Stimulated activated CD4-positive, alpha-beta T cell treated with anti-CD3 and anti-CD28 coated beads, TNF-alpha, amount 100 ng/mL, for 4 hours (primary cell): Measurements from ENCODE around the gene SPECC1L.

ENCODE experiments used
- DNase-seq, 3 experiments: peaks; one replicate each; pipeline ENCODE4 v3.0.0-alpha.2; 2020; ENCODE audit warnings: low read depth in 3 of 3

The SPECC1L gene

DNA sequence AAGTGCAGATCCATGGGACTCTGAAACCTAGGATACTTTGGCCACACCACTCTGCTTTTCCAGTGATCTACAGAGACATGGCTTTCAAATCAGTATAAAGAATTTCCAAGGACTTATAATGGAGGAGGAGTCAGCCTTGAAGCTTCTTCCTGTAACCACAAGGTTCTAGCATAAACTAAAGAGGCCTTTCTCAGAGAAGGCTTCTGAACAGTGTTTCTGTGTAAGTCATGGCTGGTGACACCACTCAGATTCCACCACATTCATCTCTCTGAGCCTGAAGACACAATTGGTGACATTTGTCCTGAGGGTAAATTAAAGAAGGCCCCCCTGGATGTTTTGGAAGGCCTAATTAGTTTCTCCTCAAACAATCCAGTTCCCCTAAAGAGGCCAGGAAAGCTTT lies 127.8 kb downstream of the SPECC1L start:
- DNase-seq = no peak

DNA sequence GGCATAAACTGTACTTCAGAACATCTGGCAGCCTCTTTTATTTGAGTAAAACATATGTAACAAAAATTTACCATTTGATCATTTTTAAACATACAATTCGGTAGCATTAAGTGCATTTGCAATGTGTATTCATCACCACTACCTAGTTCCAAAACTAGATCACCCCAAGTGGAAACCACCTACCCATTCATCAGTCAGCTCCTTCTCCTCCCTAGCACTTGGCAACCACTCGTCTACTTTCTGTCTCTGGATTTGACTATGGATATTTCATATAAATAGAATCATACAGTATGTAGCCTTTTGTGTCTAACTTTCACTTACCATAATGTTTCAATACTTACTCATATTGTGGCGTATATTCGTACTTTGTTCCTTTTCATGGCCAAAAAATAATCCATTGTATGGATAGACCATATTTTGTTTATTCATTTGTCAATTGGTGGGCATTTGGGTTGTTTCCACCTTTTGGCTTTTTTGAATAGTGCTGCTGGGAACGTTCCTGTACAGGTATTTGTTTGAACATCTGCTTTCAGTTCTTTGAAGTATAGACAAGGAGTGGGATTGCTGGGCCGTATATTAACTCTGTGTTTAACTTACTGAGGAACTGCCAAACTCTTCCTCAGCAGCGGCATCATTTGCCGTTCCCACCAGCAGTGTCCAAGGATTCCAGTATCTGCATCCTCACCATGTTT lies 129.5 kb downstream of the SPECC1L start:
- no peak for DNase-seq

DNA sequence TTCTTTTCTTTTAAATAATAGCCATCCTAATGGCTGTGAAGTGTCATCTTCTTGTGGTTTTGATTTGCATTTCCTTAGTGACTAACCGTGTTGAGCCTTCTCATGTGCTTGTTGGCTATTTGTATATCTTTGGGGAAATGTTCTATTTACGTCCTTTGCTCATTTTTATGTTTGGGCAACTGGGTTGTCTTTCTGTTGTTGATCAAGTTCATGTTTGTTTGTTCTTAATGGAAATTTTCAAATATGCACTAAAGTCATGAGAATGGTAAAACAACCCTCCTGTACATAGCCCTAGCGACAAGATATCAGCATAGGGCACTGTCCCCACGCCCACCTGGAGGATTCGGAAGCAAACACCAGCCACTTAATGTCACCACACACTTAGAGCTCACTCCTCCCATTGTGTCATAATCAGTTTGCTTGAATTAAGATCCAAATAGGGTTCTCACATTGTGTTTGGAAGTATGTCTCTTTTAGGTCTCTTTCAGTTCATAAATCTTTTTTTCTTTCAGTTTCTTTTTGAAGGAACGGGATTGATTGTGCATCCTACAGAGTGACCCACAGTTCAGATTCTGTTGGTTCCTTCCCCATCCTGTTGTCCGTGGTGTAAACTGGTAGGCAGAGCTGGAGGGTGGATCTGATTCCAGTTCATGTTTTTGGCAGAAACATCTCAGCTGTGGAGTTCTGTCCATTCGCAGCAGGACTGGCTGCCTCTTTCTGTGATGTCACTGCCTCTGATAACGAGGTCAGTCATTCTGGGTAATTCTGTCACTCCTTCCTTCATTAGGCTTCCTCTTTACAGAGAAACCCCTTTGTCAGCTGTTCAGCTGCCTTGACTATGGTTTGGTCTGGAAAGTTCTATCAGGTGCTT lies 130.3 kb downstream of the SPECC1L start:
- no peak for DNase-seq

DNA sequence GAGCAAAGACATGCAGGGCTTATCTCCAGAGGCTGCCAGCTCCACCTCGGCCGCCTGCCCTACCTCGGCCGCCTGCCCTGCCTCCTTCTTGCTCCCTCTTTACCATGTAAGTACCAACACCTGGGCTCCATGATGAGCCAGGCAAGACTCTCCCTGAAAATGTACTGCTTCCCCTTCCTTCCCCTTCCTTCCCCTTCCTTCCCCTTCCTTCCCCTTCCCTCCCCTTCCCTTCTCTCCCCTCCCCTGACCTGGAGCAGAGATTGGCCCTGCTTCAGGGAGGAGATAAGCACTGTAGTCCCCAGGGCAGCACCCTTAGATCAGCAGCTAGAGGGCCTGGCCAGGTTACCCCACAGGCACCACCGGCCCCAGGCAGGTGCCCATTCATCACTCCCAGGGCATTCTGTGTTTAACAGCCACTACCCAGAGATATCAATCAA lies 131.3 kb downstream of the SPECC1L start:
- DNase-seq = no peak

DNA sequence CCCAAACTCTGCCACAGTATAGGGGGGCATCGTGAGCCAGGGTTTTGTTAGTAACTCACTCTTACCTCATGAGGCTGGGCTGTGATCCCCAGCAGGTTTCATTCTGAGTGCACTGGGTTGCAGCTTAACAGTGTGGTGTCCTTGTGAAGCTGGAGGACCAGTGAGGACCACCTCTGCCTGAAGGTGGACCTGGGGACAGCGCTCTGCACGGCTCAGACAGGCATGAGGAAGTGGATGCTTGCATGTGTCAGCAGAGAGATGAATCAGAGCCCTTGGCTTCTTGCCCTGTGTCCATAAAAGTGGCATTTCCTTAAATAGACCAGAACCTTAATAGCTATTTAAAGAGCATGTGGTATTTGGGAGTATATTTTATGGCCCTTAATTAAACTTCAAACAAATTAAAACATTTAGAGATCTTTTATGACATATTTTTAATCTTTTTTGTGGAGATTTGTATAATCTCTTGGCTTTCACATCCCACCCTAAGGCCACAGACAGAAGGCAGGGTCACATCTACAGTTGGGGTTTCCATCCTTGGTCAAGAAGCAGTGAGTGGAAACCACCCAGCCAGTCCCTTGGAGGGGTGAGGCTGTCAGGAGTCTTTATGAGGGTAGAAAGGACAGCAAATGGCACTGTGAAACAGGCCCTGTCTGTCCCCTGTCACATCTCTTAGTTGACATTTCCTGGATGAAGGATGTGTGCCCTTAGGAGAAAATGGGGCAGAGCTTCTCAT lies 132.0 kb downstream of the SPECC1L start:
- no peak for DNase-seq

DNA sequence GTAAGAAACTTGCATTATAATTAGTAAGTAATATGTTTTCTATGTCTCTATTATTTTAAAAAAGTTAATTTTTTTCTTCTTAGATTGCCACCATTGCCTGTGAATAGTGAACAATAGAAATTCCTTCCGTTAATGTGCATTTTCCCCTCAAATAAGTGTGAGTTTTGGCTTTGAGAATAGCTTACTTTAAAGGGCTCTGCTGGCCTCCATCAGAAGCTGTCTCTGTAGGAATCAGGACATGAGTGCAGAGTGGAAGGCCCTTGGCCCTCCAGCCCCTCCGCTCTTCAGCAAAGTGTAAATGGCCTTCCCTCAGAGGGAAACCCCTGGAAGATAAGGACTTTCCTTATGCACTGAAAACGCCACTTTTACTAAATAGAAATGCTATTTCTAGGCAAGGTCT lies 132.7 kb downstream of the SPECC1L start:
- no peak for DNase-seq

DNA sequence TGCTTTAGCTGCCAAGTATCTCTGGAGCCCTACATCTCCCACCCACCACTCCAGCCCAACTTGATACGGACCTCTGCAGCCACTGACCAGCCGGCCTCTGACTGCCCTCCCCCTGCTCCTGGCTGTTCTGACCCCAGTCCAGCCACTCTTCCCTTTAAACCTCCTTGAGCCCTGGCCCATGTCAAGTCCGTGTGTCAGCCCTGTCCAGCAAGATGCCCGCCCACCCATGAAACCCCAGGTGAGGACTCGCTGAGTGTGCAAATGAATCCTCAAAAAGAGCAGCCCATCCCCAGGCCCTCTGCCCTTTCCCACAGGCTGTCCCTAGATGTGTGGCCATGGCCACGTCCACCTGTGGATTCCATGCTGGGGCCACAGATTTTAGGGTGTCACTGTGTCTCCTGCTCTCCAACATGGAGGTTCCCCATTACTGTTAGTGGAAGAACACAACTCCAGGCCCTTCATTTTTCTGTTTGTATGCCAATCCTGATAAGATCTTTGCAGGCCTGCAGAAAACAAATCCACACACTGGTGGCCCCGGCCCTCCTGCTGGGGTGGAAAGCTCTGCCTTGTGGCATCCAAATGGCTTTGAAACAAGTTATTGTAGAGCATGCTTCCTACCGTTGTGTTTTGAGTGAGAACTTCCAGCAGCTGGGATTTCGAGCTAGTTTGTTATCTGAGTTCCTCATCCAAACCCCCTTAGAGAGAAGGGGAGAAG lies 134.1 kb downstream of the SPECC1L start:
- DNase-seq = no peak

DNA sequence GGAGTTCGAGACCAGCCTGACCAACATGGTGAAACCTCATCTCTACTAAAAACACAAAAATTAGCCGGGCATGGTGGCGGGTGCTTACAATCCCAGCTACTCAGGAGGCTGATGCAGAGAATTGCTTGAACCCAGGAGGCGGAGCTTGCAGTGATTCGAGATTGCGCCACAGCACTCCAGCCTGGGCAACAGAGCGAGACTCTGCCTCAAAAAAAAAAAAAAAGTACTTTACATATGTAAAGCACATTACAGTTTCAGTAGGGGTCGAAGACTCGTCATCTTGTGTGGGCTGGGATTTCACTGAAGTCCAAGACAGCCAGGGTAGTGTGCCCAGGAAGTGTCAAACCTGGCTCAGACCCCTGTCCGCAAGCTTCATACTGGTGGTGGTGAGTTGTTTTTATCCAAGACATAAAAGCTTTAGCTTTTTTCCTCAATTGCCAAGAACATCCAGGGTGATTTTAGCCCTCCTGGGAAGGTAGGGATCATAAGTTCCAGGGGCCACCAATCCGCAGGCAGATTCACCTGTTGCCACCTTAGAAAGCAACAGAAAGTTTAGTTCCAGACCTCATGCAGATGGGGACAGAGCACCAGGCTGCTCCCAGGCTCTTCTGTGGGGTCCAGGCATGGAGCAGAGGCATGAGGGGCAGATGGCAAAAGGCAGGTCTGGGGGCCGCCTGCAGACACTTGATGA lies 135.1 kb downstream of the SPECC1L start:
- DNase-seq = no peak

DNA sequence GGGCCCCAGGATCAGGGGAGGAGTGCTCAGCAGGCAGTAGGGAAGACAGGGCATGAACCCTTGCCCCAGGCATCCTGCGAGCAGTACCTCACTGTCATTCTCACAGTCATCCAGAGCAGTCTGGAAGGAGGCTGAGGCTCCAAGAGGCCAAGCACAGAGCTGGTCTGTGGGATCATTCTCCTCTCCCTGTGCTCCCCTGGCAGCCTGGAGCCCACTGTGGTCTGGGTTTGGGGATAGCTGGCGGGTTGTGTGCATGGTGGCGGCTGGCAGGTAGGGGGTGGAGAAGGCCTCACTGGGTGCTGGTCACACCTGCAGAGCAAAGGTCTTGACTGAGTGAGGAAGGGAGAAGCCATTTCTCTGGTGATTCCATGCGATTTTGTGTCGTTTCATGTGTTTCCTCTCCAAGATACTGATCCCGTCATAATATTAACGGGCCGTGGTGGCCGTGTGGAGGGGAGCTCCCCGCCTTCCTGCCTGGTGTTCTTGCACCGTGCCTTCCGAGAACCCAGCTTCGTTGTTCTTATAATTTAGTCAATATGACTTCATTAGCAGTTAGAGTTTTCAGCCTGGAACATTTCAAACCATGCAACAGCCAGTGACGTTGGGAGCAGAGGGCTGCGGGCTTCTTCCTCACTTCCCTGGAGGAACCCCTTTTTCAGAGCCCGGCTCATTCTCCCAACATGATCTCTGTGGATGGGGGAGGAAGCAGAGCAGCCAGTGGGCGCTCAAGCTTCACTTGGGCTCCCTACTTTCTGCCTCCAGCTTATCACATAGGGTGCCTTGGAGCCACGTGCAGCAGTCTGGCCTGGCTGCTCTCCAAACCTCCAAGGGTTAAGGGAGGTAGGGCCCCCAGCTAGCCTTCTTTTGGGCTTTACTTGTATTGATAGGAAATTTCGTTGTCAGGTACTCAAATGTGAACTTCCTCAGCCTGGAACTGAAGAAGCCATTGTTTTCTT lies 136.0 kb downstream of the SPECC1L start:
- DNase-seq = no peak

DNA sequence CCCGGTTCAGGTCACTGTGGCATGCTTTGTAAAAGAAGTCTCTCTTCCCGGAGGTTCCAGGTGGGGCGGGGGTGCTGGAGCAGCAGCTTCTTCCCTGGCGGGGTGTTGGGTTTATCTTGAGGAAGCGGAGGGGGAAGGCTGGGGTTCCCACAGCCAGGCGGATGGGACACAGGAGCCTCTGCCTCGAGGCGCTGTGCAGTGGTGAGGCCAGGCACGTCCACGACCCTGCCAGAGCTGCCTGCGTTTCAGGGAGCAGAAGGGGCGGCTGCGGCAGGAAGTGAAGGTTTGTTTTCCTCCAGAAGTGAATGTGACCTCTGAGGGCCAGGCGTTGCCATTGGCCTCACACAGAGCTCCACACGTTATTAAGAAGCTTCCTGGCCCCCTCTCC lies 136.6 kb downstream of the SPECC1L start:
- no peak for DNase-seq

DNA sequence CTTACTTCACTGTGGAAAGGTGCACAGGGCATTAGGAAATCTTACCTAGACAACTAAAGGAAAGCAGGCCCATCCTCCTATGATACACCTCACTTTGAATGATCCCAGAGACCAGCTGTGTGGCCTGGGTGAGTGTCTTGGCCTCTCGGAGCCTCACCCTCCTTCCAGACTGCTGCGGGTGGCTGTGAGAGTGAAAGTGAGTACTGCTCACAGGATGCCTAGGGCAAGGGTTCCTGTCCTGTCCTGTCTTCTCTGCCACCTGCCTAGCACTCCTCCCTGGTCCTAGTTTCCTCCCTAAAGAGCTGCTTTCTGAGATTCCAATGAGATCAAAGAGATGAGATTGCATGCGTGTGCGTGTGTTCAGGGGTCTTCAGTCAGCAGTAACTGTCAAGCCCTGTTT lies 137.3 kb downstream of the SPECC1L start:
- DNase-seq = no peak

DNA sequence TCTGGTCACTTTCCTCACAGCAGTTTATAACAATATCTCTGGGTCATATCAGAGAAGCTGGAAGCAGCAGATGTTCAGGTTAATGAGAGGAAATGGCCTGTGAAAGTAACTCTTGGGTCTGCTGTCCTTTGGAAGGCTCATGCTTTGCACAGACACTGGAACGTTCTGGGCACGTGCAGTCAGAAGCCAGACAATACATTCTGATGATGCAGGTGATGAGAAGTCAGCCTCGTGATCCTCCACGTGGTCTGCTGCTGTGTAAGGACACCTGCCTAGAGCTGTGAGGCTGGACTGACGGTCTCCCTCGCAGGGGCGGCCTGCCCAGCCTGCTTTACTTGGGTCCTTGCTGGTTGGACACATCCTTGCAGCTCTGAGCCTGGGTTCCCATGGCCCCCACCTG lies 138.0 kb downstream of the SPECC1L start:
- no peak for DNase-seq

DNA sequence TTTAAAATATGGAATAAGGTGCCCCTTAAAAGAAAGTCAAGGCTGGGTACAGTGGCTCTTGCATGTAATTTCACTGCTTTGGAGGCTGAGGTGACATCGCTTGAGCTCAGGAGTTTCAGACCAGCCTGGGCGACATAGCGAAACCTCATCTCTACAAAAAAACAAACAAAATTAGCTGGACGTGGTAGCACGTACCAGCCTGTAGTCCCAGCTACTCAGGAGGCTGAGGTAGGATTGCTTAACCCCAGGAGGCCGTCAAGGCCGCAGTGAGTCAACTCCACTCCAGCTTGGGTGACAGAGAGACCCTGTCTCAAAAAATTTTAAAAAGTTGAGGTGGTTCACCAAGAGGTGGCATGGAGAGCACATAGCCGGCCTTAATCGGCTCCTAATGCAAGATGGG lies 139.1 kb downstream of the SPECC1L start:
- DNase-seq = no peak

DNA sequence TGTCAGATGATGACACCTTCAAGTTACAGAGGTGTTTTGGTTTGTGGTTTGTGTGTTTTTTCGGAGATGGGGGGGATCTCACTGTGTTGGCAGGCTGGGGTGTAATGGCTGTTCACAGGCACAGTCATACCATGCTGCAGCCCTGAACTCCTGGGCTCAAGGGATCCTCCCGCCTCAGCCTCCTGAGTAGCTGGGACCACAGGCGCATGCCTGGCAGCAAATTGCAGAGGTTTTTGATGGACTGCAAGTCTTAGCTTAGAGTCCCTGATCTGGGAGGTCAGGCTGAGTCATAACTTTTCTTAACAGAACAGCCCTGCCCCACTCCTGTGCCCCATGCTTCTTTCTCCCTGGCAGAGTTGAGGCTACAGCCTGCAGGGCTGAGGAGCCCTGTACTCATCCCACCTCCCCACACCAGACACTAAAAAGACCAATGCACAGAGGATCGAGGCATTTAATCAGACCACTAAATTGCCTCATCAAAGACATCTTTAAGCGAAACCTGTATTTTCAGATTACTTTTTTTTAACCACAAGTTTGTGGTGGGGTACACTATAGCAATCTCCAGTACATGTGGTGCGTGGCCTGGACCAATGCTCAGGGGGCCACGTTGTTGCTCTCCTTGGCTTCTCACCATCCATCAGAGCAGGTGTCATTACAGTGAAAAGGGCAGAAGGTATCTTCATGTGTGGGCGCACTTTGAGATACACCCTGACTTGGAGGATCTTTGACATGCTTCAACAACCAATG lies 139.7 kb downstream of the SPECC1L start:
- no peak for DNase-seq

DNA sequence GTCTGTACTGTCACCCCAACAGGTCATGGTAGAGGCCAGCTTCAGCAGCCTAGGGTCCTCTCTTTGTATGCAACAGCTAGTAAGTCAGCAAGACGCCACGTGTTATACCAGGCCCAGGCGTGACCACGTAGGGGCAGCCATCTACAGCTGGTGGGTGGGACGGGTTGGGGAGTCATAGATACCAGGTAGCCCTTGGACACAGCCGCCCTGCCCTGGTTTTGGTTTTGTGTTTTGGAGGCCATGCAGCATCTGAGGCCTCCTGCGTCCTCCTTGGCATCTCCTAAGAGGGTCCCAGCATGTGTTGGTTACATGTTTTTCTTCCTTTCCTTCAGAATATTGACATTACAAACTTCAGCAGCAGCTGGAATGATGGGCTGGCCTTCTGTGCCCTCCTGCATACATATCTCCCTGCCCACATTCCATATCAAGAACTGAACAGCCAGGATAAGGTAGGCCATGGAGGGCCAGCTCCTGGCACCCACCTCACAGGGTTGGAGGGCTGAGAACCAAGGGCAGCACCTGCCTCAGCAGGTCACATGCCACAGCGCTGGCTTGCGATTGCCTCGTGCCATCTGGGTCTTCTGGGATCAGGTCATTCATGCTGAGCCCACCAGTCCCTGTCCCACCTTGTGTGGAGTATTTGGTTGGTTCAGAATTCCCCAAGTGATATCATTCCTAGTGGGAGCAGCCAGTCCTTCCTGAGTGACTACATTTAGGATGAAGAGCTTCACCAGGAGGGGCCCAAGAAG lies 140.8 kb downstream of the SPECC1L start:
- DNase-seq = no peak

DNA sequence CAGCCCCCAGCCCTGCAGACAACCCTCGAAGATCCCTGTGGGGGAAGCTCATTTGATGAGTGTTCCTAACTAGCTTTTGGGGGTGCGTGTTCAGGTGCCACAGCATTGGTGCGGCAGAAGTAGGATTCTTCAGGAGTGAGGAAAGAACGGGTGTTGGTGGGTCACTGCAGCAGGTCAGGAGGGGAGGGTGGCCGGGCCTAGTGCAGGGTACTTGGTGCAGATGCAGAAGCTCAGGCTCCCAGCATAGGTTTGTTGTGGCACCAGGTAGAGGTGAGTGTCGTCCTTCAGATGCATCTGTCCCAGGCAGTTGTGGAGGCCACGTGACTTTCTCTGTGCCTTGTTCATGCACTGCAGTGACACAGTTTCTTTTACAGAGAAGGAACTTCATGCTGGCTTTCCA lies 141.6 kb downstream of the SPECC1L start:
- DNase-seq = no peak

DNA sequence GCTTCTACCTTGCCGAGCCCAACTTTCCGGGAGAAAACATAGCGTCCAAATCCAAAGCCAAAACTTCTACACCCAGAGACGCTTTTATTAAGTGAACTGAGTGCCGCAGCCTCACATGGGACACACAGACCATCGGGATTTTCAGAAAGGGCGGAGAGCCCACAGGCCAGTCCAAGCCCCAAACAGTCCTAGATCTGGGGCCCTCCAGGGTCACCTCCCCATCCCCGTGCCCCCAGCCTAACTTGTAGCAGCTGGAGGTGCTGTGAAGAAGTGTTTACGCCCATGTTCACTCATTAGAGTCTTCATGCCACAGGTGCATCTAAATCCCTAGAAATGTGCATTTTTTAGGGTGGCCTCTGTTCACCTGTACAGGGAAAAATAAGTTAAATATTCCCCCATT lies 142.6 kb downstream of the SPECC1L start:
- DNase-seq = no peak

DNA sequence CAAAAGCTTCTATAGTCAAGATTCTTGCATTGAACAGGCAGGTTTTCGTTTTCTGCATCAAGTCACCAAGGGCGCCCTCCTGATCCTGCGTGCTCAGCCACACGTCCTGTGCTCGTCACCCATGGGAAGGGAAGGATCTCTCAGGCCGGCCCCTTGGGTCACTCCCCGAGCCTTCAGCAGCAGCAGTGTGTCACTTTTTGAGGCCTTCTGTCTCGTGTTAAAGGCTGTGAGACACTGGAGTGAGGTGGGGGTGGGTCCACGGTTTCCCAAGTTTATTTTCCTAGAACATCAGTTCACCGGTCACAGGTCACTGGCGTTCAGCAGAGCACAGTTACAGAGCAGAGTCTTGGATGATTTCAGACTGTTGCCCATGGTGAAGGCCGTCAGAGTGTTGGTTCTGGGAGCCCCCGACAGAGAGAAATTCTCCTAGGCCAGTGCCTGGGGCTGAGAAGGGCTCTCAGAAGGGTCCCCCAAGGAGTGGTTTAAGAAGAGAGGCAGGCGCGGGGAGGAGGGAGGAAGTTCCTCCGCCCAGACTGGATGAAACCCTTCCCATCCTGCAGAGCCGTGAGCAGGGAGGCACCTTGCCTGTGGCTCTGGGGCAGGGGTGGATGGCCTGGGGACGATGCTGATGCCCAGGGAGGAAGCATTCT lies 143.2 kb downstream of the SPECC1L start:
- DNase-seq = no peak
